GM23338 (cell line): ENCODE results near the gene FETUB. TPM values are rescaled to one million over a fixed set of nuclear protein-coding genes. Genes with fewer than 3 reads are reported as not detected.

Experiments
- ATAC-seq: fragments of 200-7000 bp; cut with Tn5 transposase; 3 replicates; pipeline ENCODE4 v1.9.1; 2020
- DNase-seq: peaks from one replicate; pipeline ENCODE4 v3.0.0-alpha.2; 2015; ENCODE audit warnings: low spot score
- H2AFZ ChIP-seq: fragments of 200-600 bp; sonication (generic); 2 replicates; pipeline ENCODE4 v1.8.0; 2016; ENCODE audit warnings: antibody characterized with exemption, mild to moderate bottlenecking, moderate library complexity
- H3F3A ChIP-seq: fragments of 200-600 bp; sonication (generic); replicated peaks from 2 replicates; pipeline ENCODE4 v1.8.0; 2017; ENCODE audit warnings: antibody characterized with exemption, mixed run types, low read depth
- H3K27ac ChIP-seq: fragments of 200-600 bp; sonication (generic); 2 replicates; pipeline ENCODE4 v1.6.1; 2016; ENCODE audit warnings: low read depth
- H3K27me3 ChIP-seq: fragments of 200-600 bp; sonication (generic); 2 replicates; pipeline ENCODE4 v1.8.0; 2016; ENCODE audit warnings: mild to moderate bottlenecking, mixed run types, moderate library complexity; ENCODE audit not compliant: insufficient read depth
- H3K36me3 ChIP-seq: fragments of 200-600 bp; sonication (generic); 2 replicates; pipeline ENCODE4 v1.8.0; 2016; ENCODE audit warnings: mild to moderate bottlenecking; ENCODE audit not compliant: insufficient read depth
- H3K4me1 ChIP-seq: fragments of 200-600 bp; sonication (generic); 2 replicates; pipeline ENCODE4 v1.8.0; 2016; ENCODE audit warnings: mild to moderate bottlenecking, moderate library complexity; ENCODE audit not compliant: insufficient read depth
- H3K4me2 ChIP-seq: fragments of 200-600 bp; sonication (generic); 2 replicates; pipeline ENCODE4 v1.7.1; 2017; ENCODE audit warnings: mixed run types
- H3K4me3 ChIP-seq: fragments of 200-600 bp; sonication (generic); 2 replicates; pipeline ENCODE4 v1.6.1; 2016; ENCODE audit warnings: mixed run types
- H3K79me2 ChIP-seq: fragments of 200-600 bp; sonication (generic); replicated peaks from 2 replicates; pipeline ENCODE4 v1.8.0; 2017; ENCODE audit warnings: mild to moderate bottlenecking; ENCODE audit not compliant: insufficient read depth
- H3K9me2 ChIP-seq: fragments of 200-600 bp; sonication (generic); 2 replicates; pipeline ENCODE4 v1.8.0; 2017; ENCODE audit not compliant: insufficient read depth
- H4K20me1 ChIP-seq: fragments of 200-600 bp; sonication (generic); replicated peaks from 2 replicates; pipeline ENCODE4 v1.8.0; 2017; ENCODE audit warnings: mild to moderate bottlenecking; ENCODE audit not compliant: insufficient read depth
- H3K27ac Mint-ChIP-seq: 2 replicates; pipeline ENCODE4 v1.8.0; 2020; ENCODE audit warnings: inconsistent platforms, mild to moderate bottlenecking, moderate library complexity, mixed read lengths
- H3K27me3 Mint-ChIP-seq: 3 replicates; pipeline ENCODE4 v1.8.0; 2022; ENCODE audit warnings: low read depth, mild to moderate bottlenecking, moderate library complexity, mixed read lengths, inconsistent platforms; ENCODE audit not compliant: insufficient read depth, poor library complexity
- H3K36me3 Mint-ChIP-seq: 3 replicates; pipeline ENCODE4 v1.8.0; 2021; ENCODE audit warnings: low read depth, mild to moderate bottlenecking, inconsistent platforms, moderate library complexity, mixed read lengths
- H3K4me1 Mint-ChIP-seq: 3 replicates; pipeline ENCODE4 v1.8.0; 2020; ENCODE audit warnings: mild to moderate bottlenecking, inconsistent platforms, mixed read lengths
- H3K4me3 Mint-ChIP-seq: 3 replicates; pipeline ENCODE4 v1.8.0; 2021; ENCODE audit warnings: moderate library complexity, mild to moderate bottlenecking, inconsistent platforms, mixed read lengths
- H3K9me3 Mint-ChIP-seq: 3 replicates; pipeline ENCODE4 v1.8.0; 2020; ENCODE audit warnings: moderate library complexity, mild to moderate bottlenecking, inconsistent platforms, mixed read lengths
- CTCF ChIP-seq, 2 experiments: fragments of 200-600 bp in 1 of 2; sonication (generic) in 1 of 2; conservative IDR thresholded peaks; 2 replicates each; pipeline versions ENCODE4 v1.5.1 to v1.6.1; 2016 to 2017; ENCODE audit warnings: antibody characterized with exemption in 2 of 2, low read depth in 2 of 2, mild to moderate bottlenecking in 2 of 2, moderate library complexity in 1 of 2
- ETS1 ChIP-seq: IDR thresholded peaks from 2 replicates; pipeline ENCODE4 v1.6.1; 2016; ENCODE audit warnings: antibody characterized with exemption
- EZH2 ChIP-seq: fragments of 200-600 bp; sonication (generic); IDR thresholded peaks from one replicate; pipeline ENCODE4 v1.8.0; 2017; ENCODE audit warnings: antibody characterized with exemption, mild to moderate bottlenecking, low read depth; ENCODE audit not compliant: unreplicated experiment
- EZH2phosphoT487 ChIP-seq: fragments of 200-600 bp; sonication (generic); IDR thresholded peaks from one replicate; pipeline ENCODE4 v1.8.1; 2018; ENCODE audit warnings: antibody characterized with exemption; ENCODE audit not compliant: unreplicated experiment
- POLR2AphosphoS5 ChIP-seq: IDR thresholded peaks from 2 replicates; pipeline ENCODE4 v1.6.1; 2016; ENCODE audit warnings: antibody characterized with exemption, low read depth
- REST ChIP-seq: IDR thresholded peaks from one replicate; pipeline ENCODE4 v1.6.1; 2018; ENCODE audit warnings: antibody characterized with exemption; ENCODE audit not compliant: unreplicated experiment
- ZNF114 ChIP-seq: fragments of 250-450 bp; sonication (Bioruptor Pico); IDR thresholded peaks from 2 replicates; pipeline ENCODE4 v1.5.0; 2020; ENCODE audit warnings: mild to moderate bottlenecking, moderate library complexity
- ZNF331 ChIP-seq: fragments of 250-450 bp; sonication (Bioruptor Pico); IDR thresholded peaks from 2 replicates; pipeline ENCODE4 v1.5.0; 2020; ENCODE audit warnings: low read depth, mild to moderate bottlenecking, moderate library complexity
- ZNF462 ChIP-seq: fragments of 250-450 bp; sonication (Bioruptor Pico); IDR thresholded peaks from 2 replicates; pipeline ENCODE4 v1.5.0; 2020; ENCODE audit warnings: mild to moderate bottlenecking, moderate library complexity
- polyA plus RNA-seq: library from polyadenylated mRNA; unstranded; fragments of >200 nt; fragmentation: Nextera tagmentation; extraction: Ambion mirVana; gene quantifications from 2 replicates; pipeline ENCODE4 v1.2.1, GENCODE V29; 2016
- total RNA-seq: library from RNA; depleted of rRNA; stranded (reverse); fragments of >200 nt; shearing (Covaris generic); gene quantifications from 2 replicates; pipeline ENCODE4 v1.2.3, GENCODE V29; 2014

The FETUB gene
- total and polyA plus RNA-seq, 2 experiments from 2014 or later = 0.26 TPM; not detected in 1

- TF ChIP-seq CTCF (conservative IDR thresholded peaks at IDR 0.05; ENCODE audit: low read depth in 2 of 2) (no peak), POLR2AphosphoS5 (no peak)
Observed at GRCh38 chr3:186691676-186692075, 51.5 kb downstream of the FETUB start (continued).

- H3K79me2 ChIP-seq = no peaks in the 10 kb centered on the region
- Mint-ChIP-seq H3K36me3 (no peaks in the 10 kb centered on the region), H3K9me3 (no peaks in the 10 kb centered on the region), H3K4me3 (no peak overlapping the region), H3K27me3 (peaks cover 2% of the 10 kb centered on the region), H3K27ac (no peak overlapping the region), H3K4me1 (peaks cover 3% of the 10 kb centered on the region; the same call in 1 of the 3 replicates)
- no peaks in the 10 kb centered on the region for H3K4me1 ChIP-seq
- H2AFZ ChIP-seq = no peak overlapping the region
- no peak overlapping the region for H3K4me3 ChIP-seq
- ATAC-seq = no peak
- no peaks in the 10 kb centered on the region for H4K20me1 ChIP-seq
- H3K9me2 ChIP-seq = peaks cover 15% of the 10 kb centered on the region; the same call in 1 of the 2 replicates
- no peaks in the 10 kb centered on the region for H3K36me3 ChIP-seq
- H3K4me2 ChIP-seq = no peak overlapping the region
- no peak overlapping the region for H3K27ac ChIP-seq
- no peak for DNase-seq
- TF ChIP-seq ZNF331 (no peak), REST (no peak), ETS1 (no peak), ZNF462 (CRISPR knock-in tag) (no peak), ZNF114 (no peak), EZH2 (no peak), CTCF (conservative IDR thresholded peaks at IDR 0.05; ENCODE audit: low read depth in 2 of 2) (no peak), EZH2phosphoT487 (no peak)
- H3F3A ChIP-seq = no peaks in the 10 kb centered on the region
- no peaks in the 10 kb centered on the region for H3K27me3 ChIP-seq
Observed at GRCh38 chr3:186693843-186694242, 53.6 kb downstream of the FETUB start.
